BLaER1 (cell line): Measurements from ENCODE around the gene S1PR3.

Experiments used
- H3K27ac ChIP-seq: shearing (Covaris generic); formaldehyde crosslinking; 2 replicates; pipeline ENCODE4 v1.8.1; 2022
- H3K27me3 ChIP-seq: shearing (Covaris generic); formaldehyde crosslinking; 2 replicates; pipeline ENCODE4 v1.8.1; 2022
- H3K36me3 ChIP-seq: shearing (Covaris generic); formaldehyde crosslinking; 2 replicates; pipeline ENCODE4 v1.8.1; 2022
- H3K4me1 ChIP-seq: shearing (Covaris generic); formaldehyde crosslinking; 2 replicates; pipeline ENCODE4 v1.8.1; 2022
- H3K4me2 ChIP-seq: shearing (Covaris generic); formaldehyde crosslinking; 2 replicates; pipeline ENCODE4 v1.8.1; 2022
- H3K4me3 ChIP-seq: shearing (Covaris generic); formaldehyde crosslinking; 2 replicates; pipeline ENCODE4 v1.8.1; 2022
- H3K9ac ChIP-seq: shearing (Covaris generic); formaldehyde crosslinking; 2 replicates; pipeline ENCODE4 v1.8.1; 2022
- H3K9me3 ChIP-seq: shearing (Covaris generic); formaldehyde crosslinking; 2 replicates; pipeline ENCODE4 v1.8.1; 2022
- H4K20me1 ChIP-seq: shearing (Covaris generic); formaldehyde crosslinking; 2 replicates; pipeline ENCODE4 v1.8.1; 2022
- Cebpa-rat ChIP-seq: shearing (Covaris generic); IDR thresholded peaks from 2 replicates; pipeline ENCODE4 v1.8.1; 2022

The S1PR3 gene

DNA sequence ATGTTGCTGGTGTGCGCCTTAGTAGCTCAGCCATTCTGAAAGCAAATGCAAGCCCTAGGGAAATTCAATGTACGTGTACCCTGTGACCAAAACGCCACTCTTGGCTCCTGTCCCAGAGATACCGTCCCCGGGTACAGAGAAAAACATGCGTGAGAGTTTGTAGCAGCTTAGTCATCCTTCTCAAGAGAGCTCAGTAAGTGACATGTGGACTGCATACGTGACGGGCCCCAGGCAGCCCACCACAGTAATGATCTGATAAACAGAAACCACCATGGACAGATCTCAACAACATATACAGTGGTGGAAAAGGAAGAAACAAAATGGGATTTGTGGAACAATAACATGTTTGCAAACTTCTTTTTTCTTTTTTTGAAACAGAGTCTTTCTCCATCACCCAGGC, 45.1 kb downstream of the S1PR3 start:
- Histone ChIP-seq H4K20me1 (no peaks in the 10 kb centered on the region), H3K4me1 (no peaks in the 10 kb centered on the region), H3K36me3 (no peaks in the 10 kb centered on the region), H3K4me3 (no peak overlapping the region), H3K27ac (no peak overlapping the region), H3K9me3 (no peaks in the 10 kb centered on the region), H3K4me2 (no peak overlapping the region), H3K9ac (no peak overlapping the region), H3K27me3 (no peaks in the 10 kb centered on the region)
- no peak for TF ChIP-seq Cebpa-rat

DNA sequence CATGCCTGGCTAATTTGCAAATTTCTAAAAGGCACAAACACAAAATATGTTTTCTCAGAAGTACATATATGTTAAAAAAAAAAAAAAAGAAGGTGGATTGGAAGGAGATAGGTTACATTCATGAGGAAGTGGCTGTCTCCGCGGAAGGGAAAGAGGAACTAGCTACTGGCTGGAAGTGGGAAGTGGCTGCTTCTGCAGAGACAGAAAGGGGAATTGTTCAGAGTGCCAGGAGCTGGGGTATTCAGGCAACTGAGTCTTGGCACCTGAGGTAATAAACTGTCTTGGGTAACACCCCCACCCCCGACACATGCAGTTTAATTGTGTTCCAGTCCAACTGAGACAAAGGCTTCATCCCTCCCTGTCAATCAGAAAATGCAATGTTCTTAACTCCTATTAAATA, 45.6 kb downstream of the S1PR3 start:
- H3K9me3 ChIP-seq, result no peaks in the 10 kb centered on the region
- H4K20me1 ChIP-seq, result no peaks in the 10 kb centered on the region
- no peaks in the 10 kb centered on the region for H3K27me3 ChIP-seq
- H3K36me3 ChIP-seq, result no peaks in the 10 kb centered on the region
- H3K9ac ChIP-seq, result no peak overlapping the region
- H3K4me3 ChIP-seq, result no peak overlapping the region
- H3K4me1 ChIP-seq, result no peaks in the 10 kb centered on the region
- H3K4me2 ChIP-seq, result no peak overlapping the region
- TF ChIP-seq Cebpa-rat, result no peak
- H3K27ac ChIP-seq, result no peak overlapping the region

DNA sequence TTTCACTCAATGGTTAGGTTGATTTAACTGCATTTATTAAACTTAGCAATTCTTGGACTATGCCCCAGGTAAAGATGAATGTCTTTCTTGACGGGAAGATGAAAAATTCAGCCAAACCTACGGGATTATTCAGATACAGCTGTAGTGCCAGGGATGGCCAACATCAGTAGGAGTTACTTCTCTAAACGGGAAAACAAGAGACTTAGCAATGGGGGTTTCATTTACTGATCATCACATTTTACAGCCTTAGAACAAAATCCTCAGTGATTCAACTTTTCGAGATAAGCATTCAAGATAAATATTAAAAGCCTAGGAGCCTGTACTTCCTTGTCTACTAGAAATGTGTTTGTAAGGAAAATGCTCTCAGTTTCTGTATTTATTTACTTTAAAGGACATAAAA, 46.1 kb downstream of the S1PR3 start:
- H3K9me3 ChIP-seq, result no peaks in the 10 kb centered on the region
- H3K9ac ChIP-seq, result no peak overlapping the region
- H3K4me1 ChIP-seq, result no peaks in the 10 kb centered on the region
- no peaks in the 10 kb centered on the region for H4K20me1 ChIP-seq
- no peak overlapping the region for H3K4me3 ChIP-seq
- TF ChIP-seq Cebpa-rat, result no peak
- H3K27ac ChIP-seq, result no peak overlapping the region
- no peaks in the 10 kb centered on the region for H3K27me3 ChIP-seq
- no peak overlapping the region for H3K4me2 ChIP-seq
- no peaks in the 10 kb centered on the region for H3K36me3 ChIP-seq

DNA sequence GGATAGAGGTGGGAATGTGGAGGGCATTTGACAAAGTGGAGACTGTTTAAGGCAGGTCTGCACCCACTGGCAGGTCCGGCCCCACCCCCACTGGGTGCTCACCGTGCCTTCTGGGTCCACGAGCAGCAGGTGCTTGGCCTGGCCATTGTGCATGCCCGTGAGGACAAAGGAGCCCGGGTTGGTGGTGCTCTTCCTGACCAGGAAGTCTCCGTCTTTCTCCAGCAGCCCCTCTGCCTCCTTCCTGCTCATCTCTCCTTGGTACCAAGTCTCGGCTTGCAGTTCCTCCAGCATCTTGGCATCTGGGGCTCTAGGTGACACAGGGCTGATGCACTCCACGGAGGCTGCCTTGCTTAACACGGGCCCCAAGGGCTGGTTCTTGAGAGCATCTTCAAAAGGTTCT, 46.6 kb downstream of the S1PR3 start:
- no peak overlapping the region for H3K4me3 ChIP-seq
- no peaks in the 10 kb centered on the region for H3K36me3 ChIP-seq
- no peak overlapping the region for H3K4me2 ChIP-seq
- H3K4me1 ChIP-seq, result no peaks in the 10 kb centered on the region
- H4K20me1 ChIP-seq, result no peaks in the 10 kb centered on the region
- H3K9me3 ChIP-seq, result no peaks in the 10 kb centered on the region
- no peak overlapping the region for H3K27ac ChIP-seq
- H3K27me3 ChIP-seq, result no peaks in the 10 kb centered on the region
- no peak for TF ChIP-seq Cebpa-rat
- H3K9ac ChIP-seq, result no peak overlapping the region

DNA sequence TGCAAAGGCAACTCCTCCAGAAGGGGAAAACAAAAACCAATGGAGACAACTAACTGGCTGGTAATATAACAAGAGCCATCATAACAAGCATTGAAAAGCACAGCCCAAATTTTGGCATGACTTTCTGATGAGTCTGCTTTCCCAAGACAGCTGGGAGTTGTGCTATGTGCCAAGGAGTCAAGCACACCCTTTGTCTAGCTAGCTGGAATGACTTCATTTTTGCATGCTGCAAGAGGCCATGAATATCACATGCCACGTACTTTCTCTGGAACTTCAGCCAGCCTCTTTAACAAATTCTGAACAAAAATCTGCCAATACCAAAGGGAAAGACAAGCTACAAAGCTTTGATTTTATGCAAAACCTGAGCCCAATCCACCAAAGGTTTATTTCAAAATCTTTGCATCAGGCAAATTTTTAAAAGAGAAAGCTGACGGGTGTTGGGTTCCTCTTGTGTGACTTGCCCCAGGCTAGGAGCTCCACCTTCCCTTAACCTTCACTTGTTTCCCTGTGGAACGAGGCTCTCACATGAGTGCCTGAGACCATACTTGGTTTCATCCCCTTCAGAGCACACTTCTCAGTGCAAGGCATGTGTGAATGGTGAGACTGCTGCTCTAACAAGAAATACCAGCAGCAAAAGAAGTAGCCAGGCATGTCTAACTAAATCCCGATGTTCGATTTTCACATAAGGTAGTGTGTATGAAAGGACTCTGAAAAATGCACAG, 47.3 kb downstream of the S1PR3 start:
- no peaks in the 10 kb centered on the region for H3K27me3 ChIP-seq

DNA sequence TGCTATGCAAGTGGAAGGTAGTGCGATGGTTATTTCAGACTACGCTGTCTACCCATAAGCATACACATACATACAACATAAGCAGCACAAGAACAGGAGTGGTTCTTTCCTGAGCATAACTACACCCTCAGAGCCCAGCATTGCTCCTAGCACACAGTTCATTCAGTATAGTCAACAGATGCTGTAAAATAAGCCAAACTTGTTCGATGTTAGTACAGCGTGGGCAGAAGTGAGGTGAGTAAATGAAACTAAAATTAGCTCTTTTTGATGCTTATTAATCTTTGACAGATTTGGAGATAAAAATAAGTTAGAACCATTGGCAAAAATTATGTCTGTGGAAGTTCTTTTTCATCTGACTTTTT, 47.8 kb downstream of the S1PR3 start:
- H3K27me3 ChIP-seq, result no peaks in the 10 kb centered on the region
- no peaks in the 10 kb centered on the region for H4K20me1 ChIP-seq
- no peak for TF ChIP-seq Cebpa-rat
- H3K4me1 ChIP-seq, result no peaks in the 10 kb centered on the region
- no peaks in the 10 kb centered on the region for H3K36me3 ChIP-seq
- no peak overlapping the region for H3K9ac ChIP-seq
- no peak overlapping the region for H3K27ac ChIP-seq
- H3K9me3 ChIP-seq, result no peaks in the 10 kb centered on the region
- no peak overlapping the region for H3K4me3 ChIP-seq
- H3K4me2 ChIP-seq, result no peak overlapping the region

More for the DNA sequence above, 47.3 kb downstream of the S1PR3 start:
- H3K4me1 ChIP-seq, result no peaks in the 10 kb centered on the region
- H3K36me3 ChIP-seq, result no peaks in the 10 kb centered on the region
- no peaks in the 10 kb centered on the region for H4K20me1 ChIP-seq
- no peak overlapping the region for H3K27ac ChIP-seq
- no peak for TF ChIP-seq Cebpa-rat
- H3K9me3 ChIP-seq, result no peaks in the 10 kb centered on the region
- H3K9ac ChIP-seq, result no peak overlapping the region
- no peak overlapping the region for H3K4me2 ChIP-seq
- no peak overlapping the region for H3K4me3 ChIP-seq

DNA sequence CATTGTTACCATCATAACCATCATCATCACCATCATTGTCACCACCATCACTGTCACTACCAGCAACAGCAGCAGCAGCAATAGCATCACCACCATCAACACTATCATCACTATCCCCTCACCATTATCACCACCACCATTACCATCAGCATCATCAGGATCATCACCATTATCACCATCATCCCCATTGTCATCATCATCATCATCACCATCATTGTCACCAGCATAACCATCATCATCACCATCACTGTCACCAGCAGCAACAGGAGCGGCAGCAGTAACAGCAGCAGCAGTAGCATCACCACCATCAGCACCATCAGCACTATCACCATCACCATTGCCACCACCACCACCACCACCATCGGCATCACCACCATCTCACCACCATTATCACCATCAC, 48.4 kb downstream of the S1PR3 start:
- Histone ChIP-seq H3K4me1 (no peaks in the 10 kb centered on the region), H3K9ac (no peak overlapping the region), H3K4me2 (no peak overlapping the region), H3K27ac (no peak overlapping the region), H3K4me3 (no peak overlapping the region), H3K9me3 (no peaks in the 10 kb centered on the region), H4K20me1 (no peaks in the 10 kb centered on the region), H3K27me3 (no peaks in the 10 kb centered on the region), H3K36me3 (no peaks in the 10 kb centered on the region)
- no peak for TF ChIP-seq Cebpa-rat

DNA sequence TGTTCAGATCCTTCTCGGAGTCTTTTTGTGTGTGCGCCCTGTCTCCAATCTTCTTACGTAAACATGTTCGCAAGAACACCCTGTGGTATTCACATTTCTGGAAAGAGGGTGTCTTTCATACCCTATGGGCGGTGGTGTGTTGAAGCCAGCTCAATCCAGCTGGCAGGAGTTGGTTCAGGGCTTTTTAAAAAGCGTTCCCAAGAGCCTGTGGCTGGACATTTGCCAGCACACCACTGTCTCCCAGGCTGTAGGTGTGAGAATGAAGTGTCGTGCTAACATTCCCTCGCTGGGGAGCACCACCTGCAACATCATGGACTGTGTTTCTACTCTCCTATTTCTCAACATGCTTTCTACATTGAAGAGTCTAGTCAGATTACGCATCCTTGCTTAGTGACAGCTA, 51.7 kb downstream of the S1PR3 start:
- Histone ChIP-seq H3K4me2 (no peak overlapping the region), H3K36me3 (no peaks in the 10 kb centered on the region), H4K20me1 (no peaks in the 10 kb centered on the region), H3K9me3 (no peaks in the 10 kb centered on the region), H3K27ac (no peak overlapping the region), H3K4me1 (no peaks in the 10 kb centered on the region), H3K27me3 (no peaks in the 10 kb centered on the region), H3K9ac (no peak overlapping the region), H3K4me3 (no peak overlapping the region)
- TF ChIP-seq Cebpa-rat, result no peak

DNA sequence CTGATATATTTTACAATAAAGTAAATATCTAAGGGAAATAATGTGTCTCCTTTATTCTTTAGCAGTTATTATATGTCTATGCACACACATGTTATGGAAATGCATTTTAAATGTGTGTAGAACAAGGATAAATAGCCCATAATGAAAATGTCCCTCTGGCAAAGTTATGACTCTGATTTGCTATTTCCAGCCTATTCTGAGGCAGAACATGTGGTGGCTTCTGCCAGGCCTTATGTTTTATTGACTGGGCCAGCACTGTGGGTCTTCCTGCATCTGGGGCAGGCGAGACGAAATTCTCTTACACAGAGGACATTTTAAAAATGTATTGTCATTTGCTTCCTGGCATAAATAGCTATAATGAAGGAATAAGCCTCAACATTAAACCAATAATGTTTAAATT, 52.8 kb downstream of the S1PR3 start:
- no peak overlapping the region for H3K4me3 ChIP-seq

DNA sequence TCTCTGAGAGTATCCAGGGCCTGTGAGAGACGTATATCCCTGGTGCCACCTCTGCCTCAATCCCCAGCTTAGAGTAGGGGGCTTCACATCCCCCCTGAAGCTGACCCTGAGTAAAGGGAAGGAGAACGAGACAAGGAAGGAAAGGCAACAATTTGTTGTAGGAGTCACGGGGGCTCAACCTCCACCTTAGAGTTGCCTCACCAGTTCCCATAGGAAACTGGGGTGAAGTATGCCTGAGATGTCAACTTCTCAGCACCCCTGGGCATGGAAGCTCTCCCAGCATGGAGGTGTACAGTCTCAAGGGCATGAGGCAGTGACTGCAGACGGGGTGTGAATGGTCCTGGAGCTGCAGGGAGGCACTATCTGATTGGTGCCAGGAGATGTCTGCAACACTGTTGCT, 53.6 kb downstream of the S1PR3 start:
- no peaks in the 10 kb centered on the region for H3K36me3 ChIP-seq
- H3K9me3 ChIP-seq, result no peaks in the 10 kb centered on the region
- no peaks in the 10 kb centered on the region for H3K4me1 ChIP-seq
- H3K27ac ChIP-seq, result no peak overlapping the region
- H3K4me2 ChIP-seq, result no peak overlapping the region
- no peak overlapping the region for H3K9ac ChIP-seq
- no peak for TF ChIP-seq Cebpa-rat
- no peak overlapping the region for H3K4me3 ChIP-seq
- no peaks in the 10 kb centered on the region for H4K20me1 ChIP-seq
- no peaks in the 10 kb centered on the region for H3K27me3 ChIP-seq

More for the DNA sequence above, 52.8 kb downstream of the S1PR3 start:
- no peak overlapping the region for H3K4me2 ChIP-seq
- no peaks in the 10 kb centered on the region for H3K36me3 ChIP-seq
- H3K27me3 ChIP-seq, result no peaks in the 10 kb centered on the region
- no peaks in the 10 kb centered on the region for H3K9me3 ChIP-seq
- no peaks in the 10 kb centered on the region for H4K20me1 ChIP-seq
- H3K9ac ChIP-seq, result no peak overlapping the region
- H3K4me1 ChIP-seq, result no peaks in the 10 kb centered on the region
- no peak for TF ChIP-seq Cebpa-rat
- H3K27ac ChIP-seq, result no peak overlapping the region

DNA sequence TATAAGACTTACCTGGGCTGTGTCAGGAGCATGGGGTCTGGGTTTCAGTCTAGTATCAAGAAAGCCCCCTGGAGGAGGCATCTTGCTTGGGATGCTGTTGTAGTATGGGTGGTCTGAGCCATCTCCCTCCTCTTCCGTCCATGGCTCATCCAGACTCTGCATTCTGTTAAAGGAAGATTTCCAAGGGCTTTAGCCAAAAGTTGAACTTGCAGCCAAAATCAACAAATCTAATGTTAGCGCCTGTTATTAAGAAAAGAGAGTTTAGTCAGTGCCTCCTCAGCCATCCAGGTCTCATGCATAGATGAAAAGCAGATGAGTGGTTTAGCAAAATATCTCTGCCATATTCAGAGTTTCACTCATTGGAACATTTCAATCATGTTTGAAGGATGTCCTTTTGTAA, 55.6 kb downstream of the S1PR3 start:
- Histone ChIP-seq H3K27me3 (no peaks in the 10 kb centered on the region), H3K9ac (no peak overlapping the region), H3K27ac (no peak overlapping the region), H3K4me3 (no peak overlapping the region), H3K4me1 (no peaks in the 10 kb centered on the region), H4K20me1 (no peaks in the 10 kb centered on the region), H3K4me2 (no peak overlapping the region), H3K36me3 (no peaks in the 10 kb centered on the region), H3K9me3 (no peaks in the 10 kb centered on the region)
- TF ChIP-seq Cebpa-rat, result no peak
